GM18520 (cell line): ENCODE results near the gene ARSA.
"Not testable (repeated sequence)": the region's sequence is repeated elsewhere in the genome, so short reads cannot be mapped to it uniquely, and the experiment has no call there.

Experiments
- ATAC-seq: cut with Tn5 transposase; IDR thresholded peaks from one replicate; pipeline ENCODE4 v1.9.1; 2021; ENCODE audit not compliant: unreplicated experiment

ARSA gene

DNA sequence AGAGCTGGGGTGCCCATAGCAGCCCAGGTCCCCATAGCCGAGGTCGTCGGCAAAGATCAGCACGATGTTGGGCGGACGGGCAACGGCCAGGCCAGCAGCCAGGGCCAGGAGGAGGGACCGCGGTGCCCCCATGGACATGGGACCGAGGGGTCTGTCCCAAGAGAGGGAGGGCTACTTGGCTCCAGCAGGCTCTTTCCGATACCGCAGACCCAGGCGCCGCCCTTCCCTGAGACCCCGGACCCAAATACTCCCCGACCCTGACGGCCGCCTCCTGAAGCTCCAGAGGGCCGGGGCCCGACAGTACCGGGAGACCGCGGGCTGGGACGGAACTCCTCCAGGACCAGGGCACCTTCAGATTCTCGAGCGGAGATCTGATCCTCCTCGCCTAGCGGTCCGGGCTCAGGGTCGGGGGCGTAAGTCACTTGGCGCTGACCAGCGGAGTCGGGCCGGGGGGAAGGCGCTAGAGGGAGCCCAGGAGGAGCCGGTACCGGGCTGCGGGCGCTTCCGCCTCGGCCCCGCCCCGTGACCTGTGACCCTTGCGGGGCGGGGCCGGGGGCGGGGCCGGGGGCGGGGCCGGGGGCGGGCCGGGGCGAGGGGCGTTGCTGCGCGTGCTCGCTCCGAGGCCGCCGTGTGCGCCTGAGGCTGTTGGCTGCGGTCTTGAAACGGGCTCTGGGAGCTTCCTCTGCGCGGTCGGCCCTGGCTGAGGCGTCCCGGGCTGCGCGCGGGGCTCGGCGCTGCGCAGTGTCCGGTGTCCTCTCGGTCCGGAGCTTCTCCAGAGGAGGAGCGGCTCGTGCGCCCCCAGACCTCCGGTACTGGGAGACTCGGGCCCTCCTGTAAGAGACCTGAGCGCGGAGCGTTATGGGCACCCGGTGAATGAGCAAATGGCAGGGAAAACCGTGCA is at the start of gene ARSA:
Gene ARSA, minus strand, starts transcription at position 511 of the 901 bp plus-strand sequence. Its CDS starts 373 bp downstream, at position 138.
- ATAC-seq: peak; percentile 57

- ATAC-seq: no peak
Observed at GRCh38 chr22:50676661-50677492, 48.9 kb upstream of the ARSA start.

GRCh38 chr22:50676180-50676636 is 48.3 kb upstream of the ARSA start:
- no peak for ATAC-seq

- ATAC-seq: no peak
Observed at GRCh38 chr22:50675553-50676179, 47.7 kb upstream of the ARSA start.

DNA sequence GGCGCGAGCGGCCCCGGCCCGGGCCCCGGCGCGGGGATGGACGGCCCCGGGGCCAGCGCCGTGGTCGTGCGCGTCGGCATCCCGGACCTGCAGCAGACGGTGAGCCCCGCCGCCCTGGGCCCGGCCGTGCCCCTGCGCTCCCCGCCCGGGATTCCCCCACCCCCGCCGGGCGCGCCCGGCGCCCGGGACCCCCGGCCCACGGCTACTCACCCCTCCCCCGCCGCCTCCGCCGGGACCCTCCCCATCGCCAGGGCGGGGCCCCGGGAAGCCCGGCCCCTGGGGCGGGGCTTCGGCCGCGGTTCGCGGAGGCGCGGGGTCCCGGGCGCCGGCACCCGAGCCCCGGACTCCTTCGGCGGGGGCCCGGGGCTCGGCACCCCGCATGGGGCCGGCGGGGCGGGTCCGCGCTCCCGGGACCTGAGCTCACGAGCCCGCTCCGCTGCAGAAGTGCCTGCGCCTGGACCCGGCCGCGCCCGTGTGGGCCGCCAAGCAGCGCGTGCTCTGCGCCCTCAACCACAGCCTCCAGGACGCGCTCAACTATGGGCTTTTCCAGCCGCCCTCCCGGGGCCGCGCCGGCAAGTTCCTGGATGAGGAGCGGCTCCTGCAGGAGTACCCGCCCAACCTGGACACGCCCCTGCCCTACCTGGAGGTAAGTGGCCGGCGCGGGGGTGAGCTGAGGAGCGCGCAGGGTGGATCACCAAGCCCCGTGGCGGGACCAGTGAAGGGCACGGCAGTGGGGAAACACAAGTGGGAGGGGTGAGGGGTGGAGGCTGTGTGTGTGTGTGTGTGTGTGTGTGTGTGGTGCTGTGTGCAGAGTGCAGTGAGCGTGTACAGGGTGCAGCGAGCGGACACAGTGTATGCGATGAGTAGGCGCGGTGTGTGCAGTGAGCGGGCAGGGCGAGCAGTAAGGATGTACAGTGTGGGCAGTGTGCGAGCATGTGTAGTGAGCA is 46.9 kb upstream of the ARSA start:
- no peak for ATAC-seq

GRCh38 chr22:50674130-50674500 is 46.2 kb upstream of the ARSA start:
- no peak for ATAC-seq

DNA sequence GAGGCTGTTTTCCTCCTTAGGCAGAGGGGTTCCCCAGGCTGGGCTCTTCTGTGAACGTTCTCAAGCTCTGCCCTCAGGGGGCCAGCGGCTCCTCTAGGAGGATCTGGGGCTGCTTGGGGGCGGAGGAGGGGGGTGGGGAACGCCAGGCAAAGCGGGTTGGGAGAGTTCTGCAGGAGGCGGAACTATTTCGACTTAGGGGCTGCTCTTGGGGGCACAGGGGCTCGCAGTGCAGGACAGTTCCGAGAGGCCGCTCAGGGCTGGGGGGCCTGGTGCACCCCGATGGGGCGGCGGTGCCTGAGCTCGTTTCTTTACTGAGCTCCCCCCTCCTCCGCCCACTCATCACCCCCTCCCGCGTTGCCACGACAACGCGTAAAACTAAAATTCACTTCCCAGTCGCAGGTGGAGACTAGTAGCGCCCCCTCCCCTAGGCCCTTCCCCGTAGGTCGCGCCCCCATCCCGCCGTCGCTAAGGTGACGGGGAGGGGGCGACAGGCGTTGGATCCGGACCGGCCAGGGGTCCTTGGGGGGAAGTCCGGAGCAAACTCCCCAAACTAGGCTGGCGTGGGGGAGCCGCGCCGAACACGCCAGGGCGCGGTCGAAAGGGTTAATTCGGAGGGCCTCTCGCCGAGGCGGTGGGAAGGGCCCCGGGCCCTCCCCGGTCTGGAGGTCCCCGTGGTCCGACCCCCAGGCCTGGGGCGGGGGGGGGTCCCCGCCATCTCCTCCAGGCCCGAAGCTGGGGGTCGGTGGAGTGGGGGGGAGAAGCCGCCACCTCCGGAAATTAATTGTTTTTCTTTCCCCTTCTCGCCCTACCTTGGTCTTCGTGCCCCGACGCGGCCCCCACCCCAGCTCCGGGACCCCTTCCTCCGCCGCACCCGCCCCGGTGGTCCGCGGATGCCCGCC is 45.5 kb upstream of the ARSA start:
- no peak for ATAC-seq

DNA sequence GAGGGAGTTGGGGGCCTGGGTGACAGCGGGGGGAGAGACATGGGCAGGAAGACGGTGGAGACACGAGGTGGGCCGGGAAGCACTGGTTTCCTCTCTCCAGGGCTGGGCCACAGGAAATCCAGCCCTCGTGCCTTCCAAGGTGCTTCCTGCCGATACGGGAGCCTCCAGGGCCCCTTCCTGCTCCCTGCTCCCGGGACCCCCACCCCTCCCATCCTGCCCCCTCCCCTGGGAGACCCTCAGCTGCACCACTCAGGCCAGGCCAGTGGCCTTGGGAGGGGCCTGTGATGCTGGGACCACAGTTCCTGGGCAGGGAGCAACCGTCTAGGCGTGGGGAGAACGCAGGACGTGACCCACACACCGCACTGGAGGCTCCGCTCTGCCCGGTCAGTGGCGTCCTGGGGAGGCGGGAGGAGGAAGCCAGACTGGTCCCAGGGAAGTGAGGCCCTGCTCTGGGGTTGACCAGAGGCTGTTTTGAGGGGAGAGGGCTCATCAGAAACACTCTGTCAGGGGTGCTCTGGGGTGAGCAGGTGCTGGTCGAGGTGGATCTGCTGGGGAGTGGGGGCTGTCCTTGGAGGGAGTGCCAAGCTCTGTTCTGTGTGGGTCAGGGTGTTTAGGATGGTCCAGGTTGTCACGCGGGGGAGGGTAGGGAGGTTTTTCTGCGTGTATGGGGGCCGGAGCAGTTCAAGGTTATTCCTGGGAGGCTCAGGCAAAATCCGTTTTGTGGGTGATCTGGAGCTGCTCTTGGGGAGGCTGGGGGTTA is 44.7 kb upstream of the ARSA start, which contains the start of gene SHANK3:
Gene SHANK3, plus strand, starts transcription at position 353 of the 760 bp plus-strand sequence.
- ATAC-seq: no peak

GRCh38 chr22:50672041-50672440 is 44.1 kb upstream of the ARSA start:
- ATAC-seq: no peak

- ATAC-seq: no peak
Observed at GRCh38 chr22:50671641-50672040, 43.7 kb upstream of the ARSA start.

DNA sequence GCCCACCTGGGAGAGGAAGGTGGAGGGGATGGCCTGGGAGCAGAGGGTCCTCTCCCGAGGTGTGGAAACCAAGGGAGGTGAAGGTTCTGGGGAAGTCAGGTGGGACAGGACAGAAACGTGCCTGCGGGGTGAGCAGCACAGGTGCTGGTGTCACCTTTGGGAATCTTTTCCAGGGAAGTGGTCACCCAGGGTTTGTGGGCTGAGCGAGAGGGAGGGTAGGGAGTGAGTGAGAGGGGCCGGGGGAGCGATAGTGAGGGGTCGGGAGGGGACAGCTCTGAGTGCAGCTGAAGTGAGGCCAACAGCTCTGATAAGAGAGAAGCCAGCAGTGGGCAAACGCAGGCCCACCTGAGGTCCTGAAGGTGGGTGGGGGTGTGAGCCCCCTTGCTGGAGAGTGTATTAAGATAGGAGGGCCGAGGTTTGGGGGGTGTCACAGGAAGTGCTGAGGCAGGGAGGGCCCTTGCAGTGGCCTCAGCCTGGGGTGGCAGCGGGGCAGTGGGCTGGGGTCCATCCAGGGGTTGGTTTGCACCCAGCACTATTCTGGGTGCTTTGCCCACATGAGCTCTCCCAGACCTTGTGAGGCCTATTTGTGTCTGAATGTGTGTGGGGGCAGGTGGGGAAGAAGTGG is 43.1 kb upstream of the ARSA start:
- no peak for ATAC-seq

- no peak for ATAC-seq
Observed at GRCh38 chr22:50670513-50670912, 42.6 kb upstream of the ARSA start.

DNA sequence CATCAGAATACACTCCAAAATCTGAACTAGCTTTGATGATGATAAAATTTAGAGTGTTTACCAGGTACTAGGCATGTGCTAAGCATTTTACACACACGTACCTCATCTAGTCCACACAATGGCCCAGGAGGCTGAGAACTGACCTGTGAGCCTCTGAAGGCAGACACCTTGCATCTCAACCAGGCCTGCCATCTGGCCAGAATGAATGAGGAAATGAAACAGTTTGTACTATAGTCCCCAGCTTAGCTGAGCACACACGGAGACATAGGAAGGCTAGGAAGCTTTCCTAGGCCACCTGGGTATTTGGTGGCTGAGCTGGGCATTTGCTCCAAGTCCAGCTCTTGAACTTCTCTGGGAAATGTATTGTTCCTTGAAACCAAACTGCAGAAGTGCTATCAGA is 37.8 kb upstream of the ARSA start:
- no peak for ATAC-seq

- no peak for ATAC-seq
Observed at GRCh38 chr22:50665212-50665611, 37.3 kb upstream of the ARSA start.

- ATAC-seq: no peak
Observed at GRCh38 chr22:50660306-50660705, 32.4 kb upstream of the ARSA start.

GRCh38 chr22:50659711-50660110 is 31.8 kb upstream of the ARSA start:
- ATAC-seq: not testable (repeated sequence)

GRCh38 chr22:50657925-50658324 is 30.0 kb upstream of the ARSA start:
- ATAC-seq: no peak
